Prostate gland (tissue), 2 donors: ENCODE measurements around the gene GTF2IRD1. TPM values are rescaled to one million over a fixed set of nuclear protein-coding genes. Genes with fewer than 3 reads are reported as not detected.
"Not testable (repeated sequence)": the region's sequence is repeated elsewhere in the genome, so short reads cannot be mapped to it uniquely, and the experiment has no call there.

Experiments used
- DNase-seq: peaks from one replicate; pipeline ENCODE4 v3.0.0-alpha.2; 2019; ENCODE audit warnings: low spot score
- H3K27ac ChIP-seq, 2 donors: fragments of 200-600 bp; sonication (generic); 2 replicates each; pipeline ENCODE4 v1.5.1; 2017 to 2019
- H3K27me3 ChIP-seq: fragments of 200-600 bp; sonication (generic); replicated peaks from 2 replicates; pipeline ENCODE4 v1.5.1; 2019; ENCODE audit not compliant: insufficient read depth
- H3K36me3 ChIP-seq, 2 donors: fragments of 200-600 bp; sonication (generic); 1 replicate in 1 of 2; 2 replicates in 1 of 2; pipeline versions ENCODE4 v1.5.1 to v1.8.1; 2017 to 2019
- H3K4me1 ChIP-seq: fragments of 200-600 bp; sonication (generic); replicated peaks from 2 replicates; pipeline ENCODE4 v1.5.1; 2019
- H3K4me3 ChIP-seq, 2 donors: fragments of 200-600 bp; sonication (generic); 2 replicates each; pipeline ENCODE4 v1.5.1; 2017 to 2019
- H3K9me3 ChIP-seq: fragments of 200-600 bp; sonication (generic); 2 replicates; pipeline ENCODE4 v1.5.1; 2017
- CTCF ChIP-seq, 4 experiments: fragments of 200-600 bp in 2 of 4; fragments of 450-650 bp in 2 of 4; sonication (generic) in 2 of 4; IDR thresholded peaks; 1 replicate in 3 of 4; 2 replicates in 1 of 4; pipeline ENCODE4 v1.5.1; 2016 to 2019; ENCODE audit warnings: antibody characterized with exemption in 4 of 4, mild to moderate bottlenecking in 2 of 4, moderate library complexity in 2 of 4
- POLR2A ChIP-seq: fragments of 450-650 bp; IDR thresholded peaks from one replicate; pipeline ENCODE4 v1.6.1; 2016; ENCODE audit warnings: antibody characterized with exemption, mild to moderate bottlenecking
- POLR2AphosphoS5 ChIP-seq: sonication (generic); formaldehyde crosslinking; IDR thresholded peaks from one replicate; pipeline ENCODE4 v1.6.1; 2017; ENCODE audit warnings: antibody characterized with exemption
- WGBS: methylation state at CpG from one replicate; pipeline ENCODE4 v1.1.5; 2018; 5-methylcytosine and 5-hydroxymethylcytosine counted together
- intact Hi-C: fragments of 100-400 bp; cut with DNase I; formaldehyde crosslinking; loops from one replicate; pipeline ENCODE4 v1.14.2; 2022
- total RNA-seq, 2 donors: library from RNA; depleted of rRNA; stranded (reverse); fragments of >200 nt; gene quantifications; one replicate each; pipeline ENCODE4 v1.1.0, GENCODE V29; 2016

GTF2IRD1 gene
- total RNA-seq, 2 donors from 2014 or later = 24.0 to 36.6 TPM

DNA sequence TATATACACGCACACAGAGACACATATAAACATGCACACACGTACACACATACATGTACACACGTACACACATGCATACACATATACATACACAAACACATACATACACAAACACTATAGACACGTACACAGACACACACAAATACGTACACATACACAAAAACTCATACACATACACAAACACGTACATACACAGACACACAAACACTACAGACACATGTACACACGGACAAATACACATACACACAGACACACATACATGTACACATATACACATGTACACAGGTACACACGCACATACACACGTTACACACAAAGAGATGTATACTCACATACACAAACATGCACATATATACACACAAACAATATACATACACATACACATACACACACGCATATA lies 35.2 kb upstream of the GTF2IRD1 start:
- Histone ChIP-seq H3K4me1 (no peaks in the 10 kb centered on the region), H3K4me3 (no peak overlapping the region), H3K27me3 (no peaks in the 10 kb centered on the region), H3K9me3 (no peaks in the 10 kb centered on the region), H3K27ac (no peak overlapping the region), H3K36me3 (no peaks in the 10 kb centered on the region)
- intact Hi-C loops = loop anchor here (5.0 kb wide), 1 partner anchor 144 kb away; no protein-coding TSS in a partner anchor
- TF ChIP-seq CTCF (IDR thresholded peaks at IDR 0.05) = no peak
- TF ChIP-seq POLR2AphosphoS5 = no peak
- TF ChIP-seq POLR2A = no peak
- DNase-seq = no peak
- 82% methylated on average over 10 of the region's 10 CpGs for WGBS

DNA sequence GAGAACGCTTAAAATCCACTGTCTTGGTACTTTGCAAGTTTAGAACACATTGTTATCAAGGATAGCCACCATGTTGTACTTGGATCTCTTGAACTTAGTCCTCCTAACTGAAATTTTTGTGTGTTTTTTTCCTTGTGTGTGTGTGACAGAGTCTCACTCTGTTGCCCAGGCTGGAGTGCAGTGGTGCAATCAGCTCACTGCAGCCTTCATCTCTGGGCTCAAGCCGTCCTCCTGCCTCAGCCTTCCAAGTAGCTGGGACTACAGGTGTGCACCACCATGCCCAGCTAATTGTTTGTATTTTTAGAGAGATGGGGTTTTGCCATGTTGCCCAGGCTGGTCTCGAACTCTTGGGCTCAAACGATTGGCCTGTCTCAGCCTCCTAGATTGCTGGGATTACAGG lies 34.5 kb upstream of the GTF2IRD1 start:
- not testable (repeated sequence) for H3K4me1 ChIP-seq, H3K27ac ChIP-seq, H3K4me3 ChIP-seq, H3K9me3 ChIP-seq, H3K27me3 ChIP-seq, DNase-seq, H3K36me3 ChIP-seq
- intact Hi-C loops = loop anchor here (5.0 kb wide), 1 partner anchor 143 kb away; no protein-coding TSS in a partner anchor
- 46% methylated on average over 4 of the region's 4 CpGs for WGBS

DNA sequence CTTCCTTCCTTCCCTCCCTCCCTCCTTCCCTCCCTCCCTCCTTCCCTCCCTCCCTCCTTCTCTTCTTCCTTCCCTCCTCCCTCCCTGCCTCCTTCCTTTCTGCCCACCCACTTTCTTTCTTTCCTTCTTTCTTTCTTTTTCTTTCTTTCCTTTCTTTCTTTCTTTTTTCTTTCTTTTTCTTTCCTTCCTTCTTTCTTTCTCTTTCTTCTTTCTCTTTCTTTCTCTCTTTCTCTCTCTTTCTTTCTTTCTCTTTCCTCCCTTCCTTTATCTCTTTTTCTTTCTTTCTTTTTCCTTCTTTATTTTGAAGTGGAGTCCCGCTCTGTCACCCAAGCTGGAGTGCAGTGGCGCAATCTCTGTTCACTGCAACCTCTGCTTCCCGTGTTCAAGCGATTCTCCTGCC lies 33.7 kb upstream of the GTF2IRD1 start:
- DNase-seq = no peak
- Histone ChIP-seq H3K27me3 (no peaks in the 10 kb centered on the region), H3K36me3 (no peaks in the 10 kb centered on the region), H3K9me3 (no peaks in the 10 kb centered on the region), H3K4me1 (no peaks in the 10 kb centered on the region), H3K27ac (no peak overlapping the region), H3K4me3 (no peak overlapping the region)
- intact Hi-C loops = no loop called here
- TF ChIP-seq POLR2A (no peak), POLR2AphosphoS5 (no peak), CTCF (IDR thresholded peaks at IDR 0.05) (no peak)
- WGBS = 88% methylated on average over 4 of the region's 4 CpGs

DNA sequence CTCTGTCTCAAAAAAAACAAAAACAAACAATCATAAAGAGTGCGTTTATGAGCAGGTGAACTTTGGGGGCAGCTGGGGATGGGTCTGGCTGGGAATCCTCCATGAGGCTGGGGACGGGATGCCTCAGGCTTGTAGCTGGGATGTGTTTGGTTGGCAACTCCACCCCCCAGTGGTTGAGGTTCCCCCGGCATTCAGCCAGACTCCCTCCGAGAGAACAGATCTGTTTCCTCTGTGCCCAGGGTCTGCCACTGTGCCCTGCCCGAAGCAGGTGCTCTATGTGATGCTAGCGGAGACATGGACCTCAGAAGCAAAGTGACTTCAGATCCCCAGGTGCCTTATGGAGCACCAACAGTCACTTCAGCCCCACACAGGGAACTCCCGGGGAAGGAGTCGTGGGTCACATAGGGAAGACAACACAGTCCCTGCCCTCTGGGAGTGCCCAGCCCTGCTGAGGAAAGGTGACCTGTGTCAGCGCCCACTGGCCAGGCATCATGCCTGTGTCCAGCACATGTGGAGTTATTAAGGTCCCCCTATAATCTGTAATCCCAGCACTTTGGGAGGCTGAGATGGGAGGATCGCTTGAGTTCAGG lies 29.3 kb upstream of the GTF2IRD1 start:
- Histone ChIP-seq H3K36me3 (no peaks in the 10 kb centered on the region), H3K4me1 (no peaks in the 10 kb centered on the region), H3K27me3 (no peaks in the 10 kb centered on the region), H3K27ac (no peak overlapping the region), H3K4me3 (no peak overlapping the region), H3K9me3 (no peaks in the 10 kb centered on the region)
- DNase-seq = no peak
- TF ChIP-seq POLR2AphosphoS5 = no peak
- no peak for TF ChIP-seq POLR2A
- TF ChIP-seq CTCF (IDR thresholded peaks at IDR 0.05) = no peak
- intact Hi-C loops = no loop called here
- 83% methylated on average over 10 of the region's 10 CpGs for WGBS

GRCh38 chr7:74428023-74428422 lies 25.7 kb upstream of the GTF2IRD1 start:
- no peaks in the 10 kb centered on the region for H3K4me1 ChIP-seq
- intact Hi-C loops = no loop called here
- DNase-seq = no peak
- no peaks in the 10 kb centered on the region for H3K36me3 ChIP-seq
- no peak for TF ChIP-seq POLR2A
- no peak overlapping the region for H3K27ac ChIP-seq
- H3K4me3 ChIP-seq = no peak overlapping the region
- H3K9me3 ChIP-seq = no peaks in the 10 kb centered on the region
- H3K27me3 ChIP-seq = no peaks in the 10 kb centered on the region
- 93% methylated on average over 4 of the region's 4 CpGs for WGBS

DNA sequence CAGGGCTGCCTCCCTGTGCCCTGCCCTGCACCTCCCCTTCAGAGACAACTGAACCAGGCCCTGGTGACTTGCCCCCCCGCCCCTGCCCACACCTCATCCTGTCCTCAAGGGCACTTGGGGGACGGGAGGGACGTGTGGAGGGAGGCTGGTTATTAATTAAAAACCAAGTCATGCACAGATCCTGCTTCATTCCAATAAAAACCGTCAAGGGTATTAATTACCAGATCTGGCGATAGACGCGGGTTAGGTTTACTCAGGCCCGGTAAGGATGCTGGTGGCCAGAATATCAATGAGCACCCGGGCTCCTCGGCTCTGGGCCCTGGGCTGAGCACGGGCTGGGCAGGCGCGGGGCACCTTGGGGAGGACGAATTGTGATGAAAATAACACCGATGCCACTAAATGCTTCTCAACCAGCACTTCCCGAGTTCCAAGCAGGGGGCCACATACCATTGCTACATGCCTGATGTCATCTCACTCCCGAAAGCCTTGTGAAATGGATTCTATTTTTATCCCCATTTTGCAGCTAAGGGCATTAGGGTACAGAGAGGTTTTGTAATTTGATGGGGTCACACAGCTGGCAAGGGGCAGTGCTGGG lies 24.5 kb upstream of the GTF2IRD1 start:
- H3K4me1 ChIP-seq = no peaks in the 10 kb centered on the region
- no peak for DNase-seq
- H3K27ac ChIP-seq = no peak overlapping the region
- H3K9me3 ChIP-seq = no peaks in the 10 kb centered on the region
- H3K4me3 ChIP-seq = no peak overlapping the region
- intact Hi-C loops = no loop called here
- TF ChIP-seq CTCF (IDR thresholded peaks at IDR 0.05) = no peak
- TF ChIP-seq POLR2A = no peak
- TF ChIP-seq POLR2AphosphoS5 = no peak
- no peaks in the 10 kb centered on the region for H3K36me3 ChIP-seq
- no peaks in the 10 kb centered on the region for H3K27me3 ChIP-seq
- 23% methylated on average over 17 of the region's 17 CpGs for WGBS

- H3K36me3 ChIP-seq, H3K4me1 ChIP-seq, H3K9me3 ChIP-seq, H3K4me3 ChIP-seq, H3K27ac ChIP-seq, H3K27me3 ChIP-seq, intact Hi-C loops, DNase-seq: not testable (repeated sequence)
- 86% methylated on average over 9 of the region's 9 CpGs for whole genome bisulfite sequencing
These were observed 23.3 kb upstream of the GTF2IRD1 start for GRCh38 chr7:74430409-74430808.
